ENCODE results near the gene SCN4B.

SCN4B gene

DNA sequence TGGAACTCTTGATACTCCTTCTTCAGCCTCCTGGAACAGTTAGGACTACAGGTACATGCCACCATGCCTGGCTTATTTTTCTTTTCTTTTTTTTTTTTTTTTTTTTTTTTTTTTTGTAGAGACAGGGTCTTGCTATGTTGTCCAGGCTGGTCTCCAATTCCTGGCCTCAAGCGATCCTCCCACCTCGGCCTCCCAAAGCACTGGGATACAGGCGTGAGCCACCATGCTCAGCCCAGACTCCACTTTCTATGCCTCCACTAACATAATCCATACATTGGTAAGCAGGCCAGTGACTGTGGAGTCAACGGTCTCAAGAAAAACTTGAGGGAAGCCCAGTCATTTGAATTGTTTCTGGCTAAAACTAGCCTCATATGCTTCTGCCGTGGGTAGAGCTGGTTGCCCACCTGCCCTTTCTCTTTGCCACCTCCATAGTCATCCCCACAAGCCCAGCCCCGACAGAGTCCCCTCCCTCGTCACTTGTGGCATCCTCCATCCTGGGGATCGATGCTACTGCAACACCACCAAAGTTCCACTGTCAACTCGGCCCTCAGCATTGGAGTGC is 21.5 kb upstream of the SCN4B start:
- no peak for DNase-seq (ENCODE audit: low read depth in 2 of 2)

DNA sequence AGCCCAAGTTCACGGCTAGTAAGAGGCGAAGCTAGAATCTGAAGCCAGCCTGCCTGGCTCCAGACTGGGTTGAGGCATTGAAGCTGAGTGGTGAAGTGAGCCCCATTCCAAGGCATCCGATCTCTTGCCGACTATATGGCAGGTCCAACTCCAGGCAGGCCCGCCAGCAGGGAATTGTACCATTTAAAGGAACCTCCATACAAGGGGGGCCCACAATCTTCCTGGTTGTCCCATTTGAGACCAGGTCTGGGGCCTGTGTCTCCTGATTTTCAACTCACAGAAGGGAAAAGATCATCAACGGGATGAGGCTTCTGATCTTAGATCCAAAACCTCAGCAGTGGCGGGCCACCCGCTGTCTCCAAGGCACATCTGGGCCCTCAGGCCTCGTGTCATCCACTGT is 19.7 kb upstream of the SCN4B start:
- DNase-seq (ENCODE audit: low read depth in 2 of 2), result no peak

DNA sequence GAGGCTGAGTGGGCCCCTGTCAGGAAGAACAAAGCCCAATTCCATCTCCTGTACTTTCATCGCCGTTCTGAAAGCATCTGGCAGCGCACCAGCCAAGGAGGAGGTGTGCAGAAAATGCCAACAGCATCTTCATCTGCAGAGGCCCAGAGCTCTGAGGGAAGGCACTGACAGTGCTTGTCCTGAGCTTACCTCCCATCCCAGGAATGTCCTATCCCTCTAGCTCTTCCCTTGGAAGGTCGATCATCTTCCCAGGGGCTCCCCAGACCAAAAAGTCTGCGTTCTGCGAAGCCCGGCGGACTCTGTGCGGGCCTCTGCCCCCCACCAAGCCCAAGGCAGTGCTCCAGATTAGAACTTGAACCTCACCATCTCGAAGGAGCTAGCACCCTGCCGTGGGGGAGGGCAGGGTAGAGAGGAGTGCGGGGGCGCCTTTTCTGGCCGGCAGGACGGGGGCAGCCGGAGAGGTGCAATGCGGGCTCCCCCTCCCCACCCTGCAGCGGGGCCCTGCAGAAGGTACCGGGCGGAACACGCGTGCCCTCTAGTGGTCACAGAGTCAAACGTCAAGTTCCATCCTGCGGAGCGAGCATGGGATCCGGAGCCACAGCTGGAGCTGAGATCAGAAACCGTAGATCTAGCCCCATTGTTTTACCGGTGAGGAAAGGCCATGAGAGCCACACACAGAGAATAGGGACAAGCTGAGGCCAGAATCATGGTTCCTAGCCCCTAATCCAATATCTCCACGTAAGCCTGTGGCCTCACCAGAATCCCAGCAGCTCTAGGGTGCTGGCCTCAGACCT is 18.8 kb upstream of the SCN4B start:
- DNase-seq (ENCODE audit: low read depth in 2 of 2), result peak; percentile 28 to 30

DNA sequence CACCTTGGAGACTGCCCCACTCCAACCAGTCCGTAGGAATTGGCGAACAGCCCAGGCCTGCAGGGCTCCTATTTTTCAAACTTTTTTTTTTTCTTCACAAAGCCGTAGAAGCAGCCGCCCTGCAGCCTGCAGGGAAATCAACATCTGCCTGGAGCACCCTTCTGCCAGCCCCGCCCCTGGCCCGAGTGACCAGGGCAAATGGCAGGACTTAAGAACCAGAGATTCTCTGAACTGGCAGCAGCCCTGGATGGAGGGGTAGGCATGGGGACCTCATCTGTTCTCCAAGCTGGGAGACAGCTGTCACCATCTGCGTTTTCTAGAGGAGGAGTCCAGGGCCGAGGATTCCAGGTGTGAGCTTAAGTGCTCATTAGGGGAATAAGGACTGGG is 18.3 kb upstream of the SCN4B start:
- no peak for DNase-seq (ENCODE audit: low read depth in 2 of 2)

DNA sequence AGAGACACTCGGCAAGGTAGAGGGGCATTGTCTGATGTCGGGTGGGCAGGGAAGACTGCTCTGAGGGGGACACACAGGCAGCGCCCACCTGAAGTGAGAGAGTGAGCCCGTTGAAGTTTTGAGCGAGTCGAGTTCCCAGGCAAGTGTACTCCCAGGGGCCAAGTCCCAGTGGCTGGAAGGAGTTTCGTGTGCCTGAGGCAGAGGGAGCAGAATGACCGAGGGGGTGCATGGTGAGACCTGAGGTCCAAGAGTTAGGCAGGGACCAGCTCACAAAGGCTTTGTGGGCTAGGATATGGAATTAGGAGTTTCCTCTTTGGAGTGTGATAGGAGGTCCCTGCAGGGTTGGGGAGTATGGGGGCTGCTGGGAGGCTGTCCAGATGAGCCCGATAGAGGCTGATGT is 17.6 kb upstream of the SCN4B start:
- DNase-seq (ENCODE audit: low read depth in 2 of 2), result no peak

DNA sequence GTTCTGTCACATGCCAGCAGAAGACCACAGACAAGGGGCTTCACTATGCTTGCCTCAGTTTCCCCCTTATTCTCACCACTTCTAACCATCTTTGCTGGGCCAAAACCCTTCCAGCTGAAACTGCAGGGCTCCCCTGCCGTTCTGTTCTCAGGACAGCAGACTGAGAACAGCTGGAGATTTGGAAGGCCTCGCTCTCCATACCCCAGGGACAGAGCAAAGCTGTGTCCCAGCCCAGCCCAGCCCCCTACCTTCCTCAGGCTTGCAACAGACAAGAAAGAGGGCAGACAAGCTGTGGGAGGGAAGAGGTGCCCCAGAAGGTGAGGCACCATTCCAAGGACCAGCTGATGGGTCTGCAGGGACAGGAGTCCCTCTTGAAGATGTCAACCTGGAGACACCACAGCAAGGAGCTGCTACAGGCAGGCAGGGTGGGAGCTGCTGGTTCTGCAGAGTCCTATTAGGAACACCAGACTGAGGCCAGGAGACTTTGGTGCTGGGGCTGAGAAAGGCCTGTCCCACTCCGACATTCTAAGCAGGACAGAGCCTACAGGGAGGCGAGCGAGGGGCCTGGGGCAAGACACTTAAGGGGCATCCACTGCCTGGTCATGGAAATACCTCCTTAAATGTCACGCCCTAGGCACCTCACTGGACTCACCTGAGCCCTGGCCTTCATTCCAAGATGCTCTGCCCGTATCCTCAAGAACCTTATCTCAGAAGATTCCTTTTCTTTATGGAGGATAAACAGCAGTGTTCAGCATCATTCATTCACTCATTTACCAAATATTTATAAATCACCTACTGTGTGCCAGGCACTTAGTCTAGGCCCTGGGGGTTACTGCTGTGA is 16.9 kb upstream of the SCN4B start:
- DNase-seq (ENCODE audit: low read depth in 2 of 2), result no peak

DNA sequence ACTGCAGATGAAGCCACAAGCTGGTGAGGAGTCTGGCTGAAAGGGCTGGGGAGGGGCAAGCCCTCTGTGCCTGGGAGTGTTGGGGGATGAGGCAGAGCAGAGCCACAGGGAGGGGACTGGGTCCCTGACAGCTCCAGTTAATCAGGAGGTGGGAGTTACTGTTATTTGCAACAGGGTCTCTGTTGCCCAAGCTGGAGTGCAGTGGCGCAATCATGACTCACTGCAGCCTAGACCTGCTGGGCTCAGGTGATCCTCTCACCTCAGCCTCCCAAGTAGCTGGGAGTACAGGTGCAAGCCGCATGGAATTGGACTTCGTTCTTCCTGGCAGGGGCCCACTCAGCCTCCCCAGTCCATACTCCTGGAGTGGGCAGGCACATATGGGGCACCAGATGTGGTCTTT is 16.1 kb upstream of the SCN4B start:
- DNase-seq (ENCODE audit: low read depth in 2 of 2), result no peak

DNA sequence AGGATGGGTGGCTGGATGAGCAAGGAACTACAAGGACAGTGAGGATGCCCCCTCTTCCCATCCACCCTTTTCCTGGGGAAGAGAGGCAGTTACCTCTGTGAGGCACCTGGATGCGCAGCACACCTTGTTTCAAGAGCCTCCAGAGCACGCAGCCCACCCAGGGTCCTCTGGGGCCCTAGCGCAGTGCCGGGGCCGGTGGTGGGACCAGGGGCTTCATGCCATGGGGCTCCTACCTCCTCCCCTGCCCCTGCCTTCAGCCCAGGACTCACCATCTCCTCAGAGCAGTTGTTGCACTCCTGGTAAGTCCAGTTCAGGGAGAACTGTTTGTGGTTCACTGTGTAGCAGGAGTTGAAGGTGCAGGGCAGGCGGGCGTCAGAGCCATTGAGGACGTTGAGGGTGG is 15.7 kb upstream of the SCN4B start:
- DNase-seq (ENCODE audit: low read depth in 2 of 2), result no peak

DNA sequence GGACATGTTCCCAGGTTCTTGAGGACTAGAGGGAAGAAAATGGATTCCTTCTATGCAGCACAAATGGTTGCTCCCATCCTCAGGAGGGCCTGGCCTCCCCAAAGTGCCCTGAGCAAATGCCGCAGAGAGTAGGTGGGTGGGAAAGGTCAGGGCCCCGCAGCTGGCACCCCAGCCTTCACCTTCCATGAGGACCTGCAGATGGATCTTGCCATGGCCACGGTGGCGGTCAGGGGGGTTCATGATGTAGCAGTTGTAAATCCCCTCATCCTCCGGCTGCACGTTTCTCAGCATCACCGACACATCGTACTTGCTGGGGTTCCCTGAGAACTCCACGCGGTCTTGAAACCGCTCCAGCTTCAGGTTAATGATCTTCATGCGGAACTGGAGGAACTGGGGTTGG is 15.3 kb upstream of the SCN4B start:
- DNase-seq (ENCODE audit: low read depth in 2 of 2), result no peak

DNA sequence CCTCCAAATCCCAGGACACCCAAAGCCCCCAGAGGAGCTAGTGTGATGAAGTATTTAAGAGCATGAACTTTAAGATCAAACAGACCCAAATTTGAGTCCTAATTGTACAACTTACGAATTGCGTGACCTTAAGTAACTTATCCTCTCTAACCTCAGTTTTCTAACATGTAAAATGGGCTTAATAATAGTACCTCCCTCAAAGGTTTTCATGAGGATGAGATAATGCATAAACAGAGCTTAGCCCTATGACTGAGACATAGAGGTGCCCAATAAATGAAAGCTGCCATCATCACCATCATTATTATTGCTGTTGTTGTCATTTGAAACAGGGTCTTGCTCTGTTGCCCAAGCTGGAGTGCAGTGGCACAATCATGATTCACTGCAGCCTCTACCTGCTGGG is 14.6 kb upstream of the SCN4B start:
- no peak for DNase-seq (ENCODE audit: low read depth in 2 of 2)

DNA sequence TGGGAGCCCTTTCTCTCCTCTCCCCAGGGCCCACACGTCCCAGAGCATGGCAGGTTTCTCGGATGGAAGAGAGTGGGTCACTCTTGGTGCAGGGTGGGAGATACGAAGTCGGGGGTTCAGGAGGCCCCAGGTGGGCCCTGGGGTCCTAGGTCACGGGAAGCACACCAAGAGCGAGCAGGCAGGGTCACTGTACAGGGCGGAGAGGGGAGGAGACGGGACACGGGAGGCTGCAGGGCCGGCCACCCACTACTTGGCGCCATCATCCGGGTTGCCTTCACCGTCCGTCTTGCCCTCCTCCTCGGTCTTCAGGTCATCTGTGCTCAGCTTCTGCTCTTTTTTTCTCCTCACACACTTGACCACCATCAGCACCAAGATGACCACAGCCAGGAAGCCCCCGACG is 14.0 kb upstream of the SCN4B start:
- DNase-seq (ENCODE audit: low read depth in 2 of 2), result no peak

DNA sequence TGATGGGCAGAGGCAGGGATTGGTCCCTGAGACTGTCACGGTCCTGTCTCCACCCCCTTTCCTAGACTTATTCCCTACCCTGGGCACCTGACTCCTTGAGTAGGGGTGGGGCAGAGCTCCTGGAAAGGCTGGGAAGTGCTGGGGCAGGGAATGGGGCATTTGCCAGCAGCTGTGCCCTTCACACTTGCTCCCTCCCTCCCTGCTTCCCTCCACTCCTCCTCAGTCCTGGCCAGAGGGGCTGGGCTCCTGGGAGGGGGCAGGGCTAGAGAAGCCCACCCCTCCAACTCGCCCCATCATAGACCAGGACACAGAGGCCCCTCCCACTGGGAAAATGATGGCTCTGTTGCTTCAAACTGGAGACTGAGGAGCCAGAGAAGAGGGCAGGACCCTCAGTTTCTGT is 12.3 kb upstream of the SCN4B start:
- no peak for DNase-seq (ENCODE audit: low read depth in 2 of 2)

DNA sequence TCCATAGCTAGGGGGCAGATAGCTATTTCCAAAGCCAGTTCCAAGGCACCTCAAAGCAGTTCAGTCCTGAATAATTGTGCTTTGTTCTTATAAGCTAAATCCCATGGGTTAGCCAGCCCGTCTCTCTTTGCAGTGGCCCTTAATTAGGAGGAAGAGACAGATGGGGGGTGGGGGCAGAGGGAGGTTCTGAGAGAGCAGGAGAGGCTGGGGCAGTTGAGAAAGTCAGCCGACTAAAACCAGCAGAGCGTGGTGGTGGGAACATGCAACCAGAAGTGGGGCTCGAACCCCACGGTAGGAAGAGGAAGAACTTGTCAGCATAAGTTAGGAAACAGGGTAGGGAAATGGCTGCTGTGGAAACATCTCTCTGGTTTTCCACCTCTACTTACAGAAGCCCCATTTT is 10.9 kb upstream of the SCN4B start:
- DNase-seq (ENCODE audit: low read depth in 2 of 2), result no peak

DNA sequence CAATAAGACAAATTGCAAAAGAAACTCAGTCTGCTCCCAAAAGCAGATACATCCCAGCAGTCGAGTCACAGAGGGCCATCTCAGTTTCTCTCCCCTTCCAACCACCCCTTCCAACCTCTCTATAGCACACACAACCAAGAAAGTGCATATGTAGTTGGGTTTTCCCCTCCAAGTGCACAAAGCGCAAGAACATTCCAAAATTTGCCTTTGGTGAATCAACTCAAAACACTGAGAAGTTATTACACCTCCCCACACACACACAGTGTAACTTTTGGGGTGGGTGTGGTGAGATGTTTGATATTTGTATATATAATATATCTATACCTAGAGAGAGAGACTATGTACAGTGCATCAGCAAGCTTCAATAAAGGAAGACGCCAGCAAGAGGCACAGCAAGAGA is 10.2 kb upstream of the SCN4B start:
- DNase-seq (ENCODE audit: low read depth in 2 of 2), result no peak

DNA sequence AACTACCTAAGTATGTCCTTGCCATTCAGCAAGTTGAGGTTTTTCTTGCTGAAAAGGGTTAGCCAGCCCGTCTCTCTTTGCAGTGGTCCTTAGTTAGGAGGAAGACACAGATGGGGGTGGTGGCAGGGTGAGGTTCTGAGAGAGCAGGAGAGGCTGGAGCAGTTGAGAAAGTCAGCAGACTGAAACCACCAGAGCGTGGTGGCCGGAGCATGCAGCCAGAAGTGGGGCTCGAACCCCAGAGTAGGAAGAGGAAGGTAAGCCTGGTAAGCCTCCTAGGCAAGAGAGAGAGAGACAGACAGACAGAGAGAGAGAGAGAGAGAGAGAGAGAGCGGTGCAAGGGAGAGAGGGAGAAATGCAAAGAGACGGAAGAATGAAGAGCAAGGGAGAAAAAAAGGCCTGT is 9.2 kb upstream of the SCN4B start:
- no peak for DNase-seq (ENCODE audit: low read depth in 2 of 2)

DNA sequence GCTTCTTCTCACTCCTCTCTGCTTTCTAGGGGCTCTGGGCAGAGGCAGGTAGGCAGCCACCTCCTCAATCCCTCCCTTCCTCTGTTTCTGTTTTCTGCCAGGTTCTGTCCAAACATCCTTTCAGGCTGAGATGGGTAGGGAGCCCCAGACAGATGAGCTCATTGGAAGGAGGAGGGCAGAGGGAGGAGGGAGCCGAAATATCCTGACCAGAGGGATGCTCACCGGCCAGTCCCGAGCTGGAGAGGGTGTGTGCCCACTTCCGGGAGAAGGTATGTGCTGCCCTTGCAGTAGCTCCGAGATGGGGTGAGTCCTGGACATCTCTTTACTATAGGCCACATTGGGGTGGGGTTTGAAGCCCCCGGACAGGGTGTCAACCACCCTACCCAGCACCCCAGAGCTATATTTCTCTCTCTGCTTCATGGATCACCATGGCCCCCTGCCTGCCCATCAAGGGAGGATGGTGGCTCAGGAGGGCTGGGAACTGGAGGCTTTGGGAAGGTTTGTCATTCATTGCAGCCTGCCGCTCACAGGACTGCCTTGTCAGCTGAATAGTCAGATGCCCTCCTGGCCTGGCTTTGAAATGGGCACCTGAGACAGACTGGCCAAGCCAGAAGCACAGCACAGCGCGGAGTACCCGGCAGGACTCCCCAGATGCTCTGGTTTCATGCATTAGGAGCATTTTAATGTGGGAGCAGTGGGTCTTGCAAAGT is 4.7 kb upstream of the SCN4B start:
- DNase-seq (ENCODE audit: low read depth in 2 of 2), result no peak

DNA sequence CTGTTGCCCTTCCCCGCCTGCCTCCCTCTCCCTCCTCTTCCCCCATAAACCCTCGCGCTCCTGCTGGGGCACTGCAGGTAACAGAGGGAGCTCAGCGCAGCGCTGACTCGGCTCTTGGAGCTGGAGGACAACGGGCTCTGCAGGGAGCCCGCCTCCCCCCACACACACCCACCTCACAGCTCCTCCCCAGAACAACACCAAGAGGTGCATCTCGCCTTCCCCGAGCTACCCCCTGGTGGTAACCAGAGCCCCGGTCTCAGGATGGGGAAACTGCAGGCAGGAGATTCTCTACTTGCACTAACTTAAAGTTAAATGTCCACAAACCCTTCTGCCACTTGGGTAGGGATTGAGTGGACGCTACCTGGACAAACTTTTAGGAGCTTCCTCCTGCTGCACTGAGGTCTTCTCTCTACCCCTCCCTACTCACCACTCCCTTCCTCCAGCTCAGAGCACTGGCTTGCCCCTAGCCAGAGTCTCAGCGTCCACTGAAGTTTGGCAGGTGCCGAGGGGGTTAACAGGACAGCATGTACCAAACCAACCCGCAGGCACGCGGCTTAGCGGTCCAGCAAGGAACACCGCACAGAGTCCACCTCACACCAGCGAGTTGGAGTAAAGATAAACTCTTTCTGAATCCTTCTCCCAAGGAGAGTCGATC is 4.0 kb upstream of the SCN4B start:
- DNase-seq (ENCODE audit: low read depth in 2 of 2), result no peak

DNA sequence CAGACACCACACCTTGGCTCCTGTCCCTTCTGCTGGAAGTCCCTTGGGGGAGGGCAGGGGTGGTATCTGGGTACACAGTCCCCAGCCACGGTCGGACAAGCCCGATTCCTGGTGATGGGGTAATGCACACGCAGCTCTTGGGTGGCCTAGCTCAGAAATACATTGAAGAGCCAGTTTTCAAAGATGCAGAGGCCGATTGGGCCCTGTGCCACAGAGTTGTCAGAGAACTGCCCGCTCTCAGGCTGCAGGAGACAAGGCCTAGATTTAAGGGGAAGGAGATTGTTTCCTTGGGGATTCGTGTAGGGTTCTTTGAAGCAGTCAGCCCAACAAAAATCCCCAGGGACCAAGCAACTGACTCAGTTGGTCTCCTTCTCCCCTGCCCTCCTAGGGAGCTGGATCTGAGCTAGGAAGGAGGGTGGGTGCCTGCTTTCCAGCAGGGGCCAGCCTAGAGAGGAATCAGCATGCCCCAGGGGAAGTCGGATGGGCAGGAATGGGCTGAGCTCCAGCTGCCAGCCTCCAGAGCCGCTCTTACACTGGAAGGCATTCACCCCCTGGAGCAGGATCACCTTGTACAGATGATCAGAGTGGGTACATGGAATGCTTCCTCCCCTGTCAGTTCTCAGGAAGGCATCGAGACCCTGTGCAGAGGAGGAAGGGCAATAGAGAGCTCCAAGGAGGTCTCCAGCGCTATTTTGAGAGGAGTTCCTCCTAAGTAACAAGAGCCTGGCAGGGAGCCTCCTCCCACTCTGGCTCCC is 3.3 kb upstream of the SCN4B start:
- DNase-seq (ENCODE audit: low read depth in 2 of 2), result no peak

DNA sequence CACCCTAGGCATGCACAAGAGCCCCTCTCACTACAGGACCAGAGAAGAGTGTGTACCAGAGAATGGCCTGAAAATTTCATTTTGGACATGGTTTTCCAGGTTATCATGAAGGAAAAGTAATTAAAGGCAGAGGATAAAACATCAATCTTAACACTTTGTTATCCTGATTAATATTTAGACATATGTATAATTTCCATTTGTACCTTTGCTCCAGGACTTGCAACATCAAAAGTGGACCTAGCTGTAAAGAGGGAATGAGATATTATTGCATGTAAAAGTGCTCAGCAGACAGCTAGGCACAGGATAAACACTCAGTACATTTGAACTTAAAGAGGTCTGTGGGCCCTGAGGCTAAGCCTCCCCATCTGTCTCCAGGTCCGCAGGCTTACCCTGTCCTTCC is 2.0 kb upstream of the SCN4B start:
- DNase-seq (ENCODE audit: low read depth in 2 of 2), result no peak

DNA sequence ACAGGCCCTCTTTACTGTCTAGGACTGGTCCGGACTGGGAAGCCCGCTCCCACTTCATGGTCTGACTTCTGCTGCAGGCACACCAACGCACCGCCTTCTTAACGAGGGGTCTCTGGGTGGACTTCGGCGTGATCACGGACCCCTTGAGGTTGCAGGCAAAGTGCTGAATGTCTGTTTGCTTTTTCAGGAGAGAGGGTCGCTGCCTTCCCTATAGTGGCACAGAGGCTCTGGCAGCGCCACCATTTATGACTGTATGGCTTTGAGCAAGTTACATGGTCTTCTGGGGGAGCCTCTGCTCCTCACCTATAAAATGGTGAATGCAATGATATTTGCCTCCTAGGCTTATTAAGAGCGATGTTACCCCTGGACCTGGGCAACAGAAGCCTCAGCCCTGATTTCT is 1.4 kb upstream of the SCN4B start:
- no peak for DNase-seq (ENCODE audit: low read depth in 2 of 2)

DNA sequence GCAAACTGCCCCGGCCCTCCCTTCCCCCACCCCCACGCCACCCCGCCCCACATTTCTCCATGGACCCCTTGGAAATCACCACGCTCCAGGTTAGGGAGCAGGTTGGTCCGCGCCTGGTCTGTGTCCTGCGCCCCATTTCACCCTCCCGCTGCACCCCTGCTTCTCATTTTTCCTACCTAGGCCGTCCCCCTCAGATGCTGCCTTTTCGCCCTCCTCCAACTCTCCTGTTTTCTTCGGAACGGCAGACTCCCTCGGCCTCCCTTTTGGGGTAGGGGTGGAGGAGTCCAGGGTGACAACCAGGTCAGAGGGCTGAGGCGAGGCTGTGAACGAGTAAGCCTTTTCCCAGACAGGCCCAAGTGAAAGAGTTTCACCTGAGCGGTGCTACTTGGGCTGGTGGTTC is 893 bp upstream of the SCN4B start:
- DNase-seq (ENCODE audit: low read depth in 2 of 2), result no peak
